DND-41 (cell line): ENCODE measurements around the gene MRAP.

Experiments used
- EZH2 ChIP-seq: IDR thresholded peaks from 3 replicates; pipeline ENCODE4 v1.6.1; 2012; ENCODE audit warnings: borderline replicate concordance, low read depth, mild to moderate bottlenecking, moderate library complexity, low read length, inconsistent platforms; ENCODE audit not compliant: severe bottlenecking
- TF ChIP-seq, protein P1 (sequence below): IDR thresholded peaks from 2 replicates; pipeline ENCODE4 v1.5.1; 2012; ENCODE audit warnings: borderline replicate concordance, low read length, moderate library complexity, mild to moderate bottlenecking; ENCODE audit not compliant: poor library complexity, severe bottlenecking; ENCODE audit errors: extremely low read depth

DNA sequence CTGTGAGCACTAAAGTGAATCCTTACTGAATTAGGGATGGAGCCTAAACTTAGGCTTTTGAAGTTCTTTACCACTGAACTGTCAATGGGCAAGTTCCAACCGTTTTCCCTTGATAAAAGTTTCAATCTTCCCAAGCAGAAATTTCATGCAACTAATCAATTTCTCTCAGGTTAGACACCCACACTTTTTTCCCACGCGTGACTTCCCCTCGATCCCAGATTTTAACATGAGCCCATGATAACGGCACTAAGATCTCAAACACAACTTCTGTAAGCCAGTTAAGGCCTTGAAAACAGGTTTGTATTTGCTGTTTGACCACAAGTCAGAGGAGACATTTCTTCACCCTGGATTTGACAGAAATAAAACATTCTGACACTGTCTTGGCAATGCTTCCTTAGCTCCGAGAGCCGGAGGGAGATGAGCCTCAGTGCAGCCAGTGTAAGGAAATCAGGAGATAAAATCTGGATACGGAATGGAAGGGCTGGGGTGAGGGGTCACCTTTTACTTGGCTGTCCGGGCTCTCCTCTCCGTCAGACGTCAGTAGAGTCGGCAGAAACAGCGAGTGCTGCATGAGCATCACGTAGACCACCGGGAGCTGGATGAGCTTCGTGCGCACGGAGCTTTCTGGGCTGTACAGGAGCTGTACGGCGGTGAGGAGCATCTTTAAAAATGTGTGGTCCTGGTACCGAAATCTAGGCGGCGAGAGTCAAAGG, 39.7 kb downstream of the MRAP start:
- TF ChIP-seq EZH2 = no peak
- TF ChIP-seq, protein P1, sequence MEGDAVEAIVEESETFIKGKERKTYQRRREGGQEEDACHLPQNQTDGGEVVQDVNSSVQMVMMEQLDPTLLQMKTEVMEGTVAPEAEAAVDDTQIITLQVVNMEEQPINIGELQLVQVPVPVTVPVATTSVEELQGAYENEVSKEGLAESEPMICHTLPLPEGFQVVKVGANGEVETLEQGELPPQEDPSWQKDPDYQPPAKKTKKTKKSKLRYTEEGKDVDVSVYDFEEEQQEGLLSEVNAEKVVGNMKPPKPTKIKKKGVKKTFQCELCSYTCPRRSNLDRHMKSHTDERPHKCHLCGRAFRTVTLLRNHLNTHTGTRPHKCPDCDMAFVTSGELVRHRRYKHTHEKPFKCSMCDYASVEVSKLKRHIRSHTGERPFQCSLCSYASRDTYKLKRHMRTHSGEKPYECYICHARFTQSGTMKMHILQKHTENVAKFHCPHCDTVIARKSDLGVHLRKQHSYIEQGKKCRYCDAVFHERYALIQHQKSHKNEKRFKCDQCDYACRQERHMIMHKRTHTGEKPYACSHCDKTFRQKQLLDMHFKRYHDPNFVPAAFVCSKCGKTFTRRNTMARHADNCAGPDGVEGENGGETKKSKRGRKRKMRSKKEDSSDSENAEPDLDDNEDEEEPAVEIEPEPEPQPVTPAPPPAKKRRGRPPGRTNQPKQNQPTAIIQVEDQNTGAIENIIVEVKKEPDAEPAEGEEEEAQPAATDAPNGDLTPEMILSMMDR = no peak
